GM19395 (cell line): ENCODE data around the gene CAMTA1.

Source experiments
- ATAC-seq: cut with Tn5 transposase; IDR thresholded peaks from one replicate; pipeline ENCODE4 v1.9.1; 2021; ENCODE audit warnings: mild to moderate bottlenecking, moderate library complexity; ENCODE audit not compliant: unreplicated experiment

The CAMTA1 gene

GRCh38 chr1:7221826-7222694 lies 436.8 kb downstream of the CAMTA1 start:
- ATAC-seq: no peak

- no peak for ATAC-seq
Measured at GRCh38 chr1:7222695-7223015, 437.4 kb downstream of the CAMTA1 start.

- ATAC-seq: no peak
Measured at GRCh38 chr1:7223334-7224080, 438.3 kb downstream of the CAMTA1 start.

DNA sequence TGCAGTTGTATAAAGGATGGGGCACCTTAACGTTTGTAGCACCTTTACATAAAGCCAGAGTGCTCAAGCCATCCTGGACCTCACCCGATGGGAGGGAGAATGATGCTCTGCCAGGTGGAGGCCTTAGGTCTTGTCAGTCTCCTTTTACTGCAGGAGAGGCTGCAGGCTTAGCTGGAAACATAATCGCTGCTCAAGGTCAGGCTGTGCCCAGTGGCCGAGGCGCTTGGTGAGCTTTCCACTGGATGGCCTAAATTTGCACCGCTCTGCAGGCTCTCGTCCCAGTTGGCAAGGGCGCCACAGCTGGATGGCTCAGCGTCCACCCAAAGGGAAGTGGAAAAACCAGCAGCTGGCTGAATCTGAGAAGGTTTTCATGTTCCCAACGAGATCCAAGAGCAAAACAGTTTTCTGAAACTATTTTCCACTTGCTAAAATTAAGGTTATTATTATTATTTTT lies 438.9 kb downstream of the CAMTA1 start:
- no peak for ATAC-seq

- ATAC-seq: no peak
Measured at GRCh38 chr1:7224644-7225043, 439.4 kb downstream of the CAMTA1 start.

- no peak for ATAC-seq
Measured at GRCh38 chr1:7225711-7226505, 440.7 kb downstream of the CAMTA1 start.

- no peak for ATAC-seq
Measured at GRCh38 chr1:7227654-7228053, 442.4 kb downstream of the CAMTA1 start.

DNA sequence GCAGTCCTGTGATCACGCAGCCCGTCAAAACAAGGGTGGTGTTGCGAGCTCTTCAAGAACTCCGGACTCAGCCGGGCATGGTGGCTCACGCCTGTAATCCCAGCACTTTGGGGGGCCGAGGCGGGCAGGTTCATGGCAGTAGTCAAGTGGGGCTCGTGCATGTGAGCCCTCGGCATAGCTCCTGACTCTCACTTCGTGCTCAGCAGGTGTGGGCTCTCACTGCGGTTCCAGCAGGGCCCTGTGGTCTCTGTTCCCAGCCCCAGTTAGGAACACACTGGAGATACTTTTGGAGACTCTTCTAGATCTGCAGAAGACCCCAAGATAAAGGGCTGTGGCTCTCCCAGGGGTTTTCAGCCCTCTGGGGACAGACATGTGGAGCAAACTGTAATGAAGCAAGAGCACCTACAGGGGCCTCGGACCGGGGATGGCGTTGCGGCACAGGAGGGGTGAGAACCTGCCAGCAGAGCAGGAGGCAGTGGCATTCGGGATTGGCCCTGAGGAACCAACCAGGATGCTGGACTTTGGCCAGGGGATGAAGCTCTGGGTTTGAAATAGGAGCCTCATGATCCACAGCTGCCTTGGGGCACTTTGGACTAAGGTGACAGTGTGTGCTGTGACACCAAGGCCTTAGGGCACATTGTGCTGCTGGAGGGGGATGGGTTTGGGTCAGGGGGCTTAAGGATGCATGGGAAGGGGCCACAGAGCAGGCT lies 443.2 kb downstream of the CAMTA1 start:
- no peak for ATAC-seq

DNA sequence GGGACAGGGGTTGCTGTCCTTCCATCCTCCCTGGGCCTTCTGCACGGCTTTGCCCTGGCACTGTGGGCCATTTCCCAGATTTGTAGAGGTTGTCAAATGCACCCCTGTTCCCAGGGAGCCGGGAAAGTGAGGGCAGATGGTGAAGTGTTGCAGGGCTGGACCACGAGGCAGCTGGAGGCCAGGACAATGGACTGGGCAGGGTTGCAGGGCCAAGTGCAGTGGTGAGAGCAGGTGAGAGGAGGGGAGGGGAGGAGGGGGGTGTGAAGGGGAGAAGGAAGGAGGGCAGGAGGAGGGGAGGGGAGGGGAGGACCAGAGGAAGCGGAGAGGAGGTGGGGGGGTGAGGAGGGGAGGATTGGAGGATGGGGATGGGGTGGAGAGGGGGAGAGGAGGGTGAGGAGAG lies 443.9 kb downstream of the CAMTA1 start:
- no peak for ATAC-seq

GRCh38 chr1:7229696-7230631 lies 444.7 kb downstream of the CAMTA1 start:
- ATAC-seq: no peak

DNA sequence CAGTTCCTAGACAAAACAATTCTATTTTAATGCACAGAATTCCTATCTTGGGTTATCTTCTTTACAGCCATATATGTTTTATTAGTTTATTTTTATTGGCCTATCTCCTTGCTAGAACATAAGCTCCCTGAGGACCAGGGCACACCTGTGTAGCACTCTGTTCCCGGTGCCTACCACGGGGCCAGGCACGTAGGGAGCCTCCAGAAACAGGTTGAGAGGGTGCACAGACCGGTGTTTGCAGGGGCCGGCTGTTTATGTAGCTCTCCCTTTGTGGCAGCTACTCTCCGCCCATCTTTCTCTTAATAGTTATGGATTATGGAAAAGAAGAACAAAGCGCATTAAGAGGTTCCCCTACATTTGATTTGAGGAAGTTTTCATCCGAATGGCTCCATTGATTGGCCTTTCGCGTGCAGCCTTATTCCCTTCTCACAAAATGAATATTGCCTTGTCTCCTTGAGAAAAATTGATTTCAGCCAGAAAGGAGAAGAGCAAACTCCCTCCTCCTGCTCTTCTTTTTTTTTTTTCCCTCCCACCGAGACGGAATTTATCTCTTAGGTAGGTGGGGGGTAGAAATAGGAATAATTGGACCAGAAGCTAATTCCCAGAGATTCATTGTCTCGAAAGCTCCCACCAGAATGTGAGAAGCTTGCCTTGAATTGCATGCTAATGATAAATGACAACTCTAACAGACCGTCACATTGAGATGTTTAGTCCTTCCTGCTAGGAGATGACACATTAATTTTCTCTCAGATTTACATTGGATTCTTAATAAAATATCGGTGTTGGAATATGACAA lies 447.4 kb downstream of the CAMTA1 start:
- no peak for ATAC-seq

- no peak for ATAC-seq
Measured at GRCh38 chr1:7233237-7233540, 447.9 kb downstream of the CAMTA1 start.

GRCh38 chr1:7233646-7234470 lies 448.6 kb downstream of the CAMTA1 start:
- ATAC-seq: no peak

GRCh38 chr1:7234471-7234755 lies 449.2 kb downstream of the CAMTA1 start:
- no peak for ATAC-seq

DNA sequence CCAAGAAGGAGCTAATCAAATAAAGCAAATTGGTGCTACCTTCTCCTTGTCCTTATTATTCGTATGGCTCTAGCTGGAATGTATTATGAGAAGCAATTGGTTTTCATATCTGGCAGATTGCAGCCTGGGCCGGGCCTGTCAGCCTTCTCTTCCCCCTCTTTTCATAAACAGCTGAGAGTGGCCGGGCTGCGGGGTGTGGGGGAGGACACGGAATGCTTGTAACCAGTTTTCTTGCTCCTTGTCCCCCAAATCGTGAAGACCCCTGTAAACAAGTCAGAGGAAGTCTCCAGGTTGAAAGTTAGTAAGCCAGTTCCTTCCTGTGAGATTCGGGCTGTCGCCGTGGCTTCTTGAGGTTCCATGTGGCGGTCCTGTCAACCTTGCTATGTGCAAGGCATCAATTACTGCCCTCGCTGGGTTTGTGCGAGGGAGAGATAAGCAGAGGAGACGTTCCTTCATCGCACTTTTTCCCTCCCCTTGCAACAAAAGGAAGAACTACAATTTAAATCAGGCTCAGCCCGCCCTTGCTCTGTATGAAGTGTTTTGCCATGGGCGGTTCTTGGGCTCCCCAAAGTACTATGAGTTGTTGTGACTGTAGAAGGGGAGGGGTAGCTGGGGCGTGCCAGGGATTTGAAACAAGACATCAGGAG lies 450.7 kb downstream of the CAMTA1 start:
- ATAC-seq: no peak

GRCh38 chr1:7236844-7237515 lies 451.7 kb downstream of the CAMTA1 start:
- no peak for ATAC-seq

- ATAC-seq: no peak
Measured at GRCh38 chr1:7247158-7247557, 461.9 kb downstream of the CAMTA1 start.
